Esophagus muscularis mucosa (tissue), 4 donors: Measurements from ENCODE around the gene AUP1. TPM values are rescaled to one million over a fixed set of nuclear protein-coding genes. Genes with fewer than 3 reads are reported as not detected.

Source experiments
- DNase-seq: peaks from one replicate; pipeline ENCODE4 v3.0.0-alpha.2; 2017; ENCODE audit errors: extremely low spot score
- H3K27ac ChIP-seq, 4 donors: fragments of 200-600 bp; sonication (generic); replicated peaks in 1 of 4; 1 replicate in 3 of 4; 2 replicates in 1 of 4; pipeline ENCODE4 v1.5.1; 2016 to 2019; ENCODE audit warnings: mild to moderate bottlenecking in 1 of 4
- H3K27me3 ChIP-seq, 4 donors: fragments of 200-600 bp; sonication (generic); one replicate each; pipeline versions ENCODE4 v1.5.1 to v1.6.0; 2016 to 2019
- H3K36me3 ChIP-seq, 4 donors: fragments of 200-600 bp; sonication (generic); one replicate each; pipeline ENCODE4 v1.5.1; 2016 to 2019
- H3K4me1 ChIP-seq, 4 donors: fragments of 200-600 bp; sonication (generic); one replicate each; pipeline ENCODE4 v1.5.1; 2016 to 2019
- H3K4me3 ChIP-seq, 4 donors: fragments of 200-600 bp; sonication (generic); 1 replicate in 2 of 4; 2 replicates in 2 of 4; pipeline ENCODE4 v1.5.1; 2016 to 2019; ENCODE audit warnings: mild to moderate bottlenecking in 4 of 4, moderate library complexity in 1 of 4
- H3K9me3 ChIP-seq, 4 donors: fragments of 200-600 bp; sonication (generic); 1 replicate in 3 of 4; 2 replicates in 1 of 4; pipeline ENCODE4 v1.5.1; 2016 to 2019
- EP300 ChIP-seq: sonication (generic); formaldehyde crosslinking; IDR thresholded peaks from one replicate; pipeline ENCODE4 v1.6.1; 2017; ENCODE audit warnings: antibody characterized with exemption
- POLR2A ChIP-seq: fragments of 450-650 bp; IDR thresholded peaks from one replicate; pipeline ENCODE4 v1.6.1; 2017; ENCODE audit warnings: antibody characterized with exemption, moderate library complexity, mild to moderate bottlenecking, low read depth
- POLR2AphosphoS5 ChIP-seq, 2 donors: sonication (generic); formaldehyde crosslinking; IDR thresholded peaks; one replicate each; pipeline ENCODE4 v1.6.1; 2017; ENCODE audit warnings: antibody characterized with exemption in 2 of 2
- WGBS: methylation state at CpG from one replicate; pipeline ENCODE4 v1.1.5; 2018; 5-methylcytosine and 5-hydroxymethylcytosine counted together
- intact Hi-C: fragments of 100-400 bp; cut with DNase I; formaldehyde crosslinking; loops from one replicate; pipeline ENCODE4 v1.15.1; 2023
- total RNA-seq, 4 donors: library from RNA; depleted of rRNA; stranded (reverse); fragments of >200 nt; gene quantifications; one replicate each; pipeline versions ENCODE4 v1.1.0 to v1.2.1, GENCODE V29; 2016
- TF ChIP-seq, protein P1 (sequence below), 3 experiments: fragments of 200-600 bp in 2 of 3; fragments of 450-650 bp in 1 of 3; sonication (generic) in 2 of 3; IDR thresholded peaks; one replicate each; pipeline ENCODE4 v1.5.1; 2017 to 2019; ENCODE audit warnings: antibody characterized with exemption in 3 of 3, mild to moderate bottlenecking in 2 of 3, moderate library complexity in 1 of 3

Gene AUP1
- total RNA-seq, 4 donors from 2014 or later, result 83.6 to 95.1 (median 89.6) TPM

DNA sequence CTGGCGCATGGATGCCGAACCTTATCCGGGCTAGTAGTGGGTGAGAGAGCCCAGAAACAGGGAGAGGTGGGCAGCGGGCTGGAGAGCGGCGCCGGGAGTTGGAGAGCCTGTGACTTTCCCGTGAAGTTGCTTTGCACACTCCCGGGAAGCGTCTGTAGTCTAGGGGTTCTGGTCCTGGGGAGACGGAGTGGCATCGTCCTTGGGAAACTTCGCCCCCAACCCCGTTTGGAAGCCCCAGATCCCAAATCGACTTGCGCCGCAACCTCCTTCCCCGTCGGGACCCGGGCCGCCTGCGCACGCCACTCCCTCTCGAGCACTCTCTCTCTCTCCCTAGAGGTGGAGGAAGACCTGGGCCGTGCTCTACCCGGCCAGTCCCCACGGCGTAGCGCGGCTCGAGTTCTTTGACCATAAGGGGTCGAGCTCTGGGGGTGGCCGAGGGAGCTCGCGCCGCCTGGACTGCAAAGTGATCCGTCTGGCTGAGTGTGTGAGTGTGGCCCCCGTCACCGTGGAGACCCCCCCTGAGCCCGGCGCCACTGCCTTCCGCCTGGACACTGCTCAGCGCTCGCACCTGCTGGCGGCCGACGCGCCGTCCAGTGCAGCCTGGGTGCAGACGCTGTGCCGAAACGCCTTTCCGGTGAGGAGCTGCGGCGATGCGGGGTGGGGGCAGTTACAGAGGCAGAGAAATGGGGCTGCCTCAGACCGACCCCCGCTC is 25.5 kb upstream of the AUP1 start:
- Histone ChIP-seq H3K4me3 (peak overlapping the region; percentile 72 to 87 (median 80)), H3K27me3 (peaks cover 0 to 2% (median 0%) of the 10 kb centered on the region in 4 donors), H3K27ac (peak overlapping the region; percentile 90 to 93 (median 92)), H3K36me3 (peaks cover 0 to 11% (median 7%) of the 10 kb centered on the region in 4 donors), H3K4me1 (peaks cover 7 to 41% (median 32%) of the 10 kb centered on the region in 4 donors), H3K9me3 (no peaks in the 10 kb centered on the region)
- intact Hi-C loops, result loop anchor here (1.0 kb wide), 2 partner anchors 26 to 72 kb away; partner anchors contain the start of genes AUP1, HTRA2 and TTC31
- TF ChIP-seq, protein P1, sequence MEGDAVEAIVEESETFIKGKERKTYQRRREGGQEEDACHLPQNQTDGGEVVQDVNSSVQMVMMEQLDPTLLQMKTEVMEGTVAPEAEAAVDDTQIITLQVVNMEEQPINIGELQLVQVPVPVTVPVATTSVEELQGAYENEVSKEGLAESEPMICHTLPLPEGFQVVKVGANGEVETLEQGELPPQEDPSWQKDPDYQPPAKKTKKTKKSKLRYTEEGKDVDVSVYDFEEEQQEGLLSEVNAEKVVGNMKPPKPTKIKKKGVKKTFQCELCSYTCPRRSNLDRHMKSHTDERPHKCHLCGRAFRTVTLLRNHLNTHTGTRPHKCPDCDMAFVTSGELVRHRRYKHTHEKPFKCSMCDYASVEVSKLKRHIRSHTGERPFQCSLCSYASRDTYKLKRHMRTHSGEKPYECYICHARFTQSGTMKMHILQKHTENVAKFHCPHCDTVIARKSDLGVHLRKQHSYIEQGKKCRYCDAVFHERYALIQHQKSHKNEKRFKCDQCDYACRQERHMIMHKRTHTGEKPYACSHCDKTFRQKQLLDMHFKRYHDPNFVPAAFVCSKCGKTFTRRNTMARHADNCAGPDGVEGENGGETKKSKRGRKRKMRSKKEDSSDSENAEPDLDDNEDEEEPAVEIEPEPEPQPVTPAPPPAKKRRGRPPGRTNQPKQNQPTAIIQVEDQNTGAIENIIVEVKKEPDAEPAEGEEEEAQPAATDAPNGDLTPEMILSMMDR (IDR thresholded peaks at IDR 0.05), result no peak
- under 1% methylated on average over 28 of the region's 58 CpGs for WGBS
- no peak for DNase-seq

DNA sequence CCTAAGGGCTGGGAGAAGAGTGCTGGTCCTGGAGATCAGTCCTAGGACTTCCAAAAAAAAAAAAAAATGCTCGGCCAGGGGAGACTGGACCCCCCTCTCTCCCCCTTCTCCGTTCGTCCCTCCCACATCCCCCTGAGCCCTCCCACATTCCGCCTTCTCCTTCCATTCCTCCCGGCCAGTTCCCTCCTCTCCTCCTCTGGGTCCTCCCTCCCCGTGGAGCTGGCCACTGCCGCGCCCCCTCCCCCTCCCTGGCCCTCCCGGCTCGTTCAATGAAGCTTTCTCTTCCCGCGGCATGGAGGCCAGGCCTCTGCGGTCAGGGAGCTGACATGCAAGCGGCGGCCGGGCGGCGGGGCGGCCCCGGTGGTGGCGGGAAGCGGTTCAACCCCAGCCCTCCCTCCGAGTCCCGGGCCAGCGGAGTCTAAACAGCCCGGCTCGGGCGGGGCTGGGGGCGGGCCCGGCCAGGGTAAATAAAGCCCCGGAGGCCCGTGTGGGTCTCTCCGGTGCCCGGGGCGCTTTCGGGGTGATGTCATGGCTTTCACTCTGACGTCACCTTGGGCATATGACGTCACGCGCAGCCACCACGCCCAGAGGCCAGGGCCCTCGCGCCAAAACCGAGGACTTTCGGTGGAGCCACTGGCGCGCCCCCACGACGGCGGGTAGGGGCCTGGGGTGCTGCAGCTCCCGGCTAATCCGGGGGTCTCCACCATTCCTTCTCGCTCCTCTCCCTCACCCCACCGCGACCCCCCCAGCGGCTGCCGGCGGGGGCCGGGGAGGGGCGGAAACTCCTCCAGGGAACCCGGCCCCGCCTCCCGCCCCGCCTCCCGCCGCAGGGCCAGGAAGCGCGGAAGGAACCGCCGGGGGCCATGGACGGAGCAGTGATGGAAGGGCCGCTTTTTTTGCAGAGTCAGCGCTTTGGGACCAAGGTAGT is 24.6 kb upstream of the AUP1 start, which contains the start of the genes DOK1 and LOXL3:
Gene DOK1 (plus strand): TSS at position 829 of the 928 bp plus-strand sequence. CDS start 35 bp downstream, at position 864.
Gene LOXL3 (minus strand): TSS at position 51 of the 928 bp plus-strand sequence. CDS start 1,308 bp downstream, outside the sequence.
- no peak for TF ChIP-seq POLR2A
- peak; percentile 41 to 64 for TF ChIP-seq POLR2AphosphoS5 (IDR thresholded peaks at IDR 0.05)
- Histone ChIP-seq H3K9me3 (no peaks in the 10 kb centered on the region), H3K4me1 (peaks cover 14 to 49% (median 40%) of the 10 kb centered on the region in 4 donors), H3K4me3 (peak within 1 kb of the TSS; percentile 72 to 87 (median 80)), H3K27me3 (no peaks in the 10 kb centered on the region), H3K27ac (peak within 1 kb of the TSS; percentile 90 to 93 (median 92)), H3K36me3 (peaks cover 0 to 11% (median 7%) of the 10 kb centered on the region in 4 donors)
- WGBS, result 3% methylated on average over 15 of the region's 73 CpGs
- intact Hi-C loops, result loop anchor here (1.0 kb wide), 2 partner anchors 25 to 71 kb away; partner anchors contain the start of genes AUP1, HTRA2 and TTC31
- peak; percentile 95 for DNase-seq

DNA sequence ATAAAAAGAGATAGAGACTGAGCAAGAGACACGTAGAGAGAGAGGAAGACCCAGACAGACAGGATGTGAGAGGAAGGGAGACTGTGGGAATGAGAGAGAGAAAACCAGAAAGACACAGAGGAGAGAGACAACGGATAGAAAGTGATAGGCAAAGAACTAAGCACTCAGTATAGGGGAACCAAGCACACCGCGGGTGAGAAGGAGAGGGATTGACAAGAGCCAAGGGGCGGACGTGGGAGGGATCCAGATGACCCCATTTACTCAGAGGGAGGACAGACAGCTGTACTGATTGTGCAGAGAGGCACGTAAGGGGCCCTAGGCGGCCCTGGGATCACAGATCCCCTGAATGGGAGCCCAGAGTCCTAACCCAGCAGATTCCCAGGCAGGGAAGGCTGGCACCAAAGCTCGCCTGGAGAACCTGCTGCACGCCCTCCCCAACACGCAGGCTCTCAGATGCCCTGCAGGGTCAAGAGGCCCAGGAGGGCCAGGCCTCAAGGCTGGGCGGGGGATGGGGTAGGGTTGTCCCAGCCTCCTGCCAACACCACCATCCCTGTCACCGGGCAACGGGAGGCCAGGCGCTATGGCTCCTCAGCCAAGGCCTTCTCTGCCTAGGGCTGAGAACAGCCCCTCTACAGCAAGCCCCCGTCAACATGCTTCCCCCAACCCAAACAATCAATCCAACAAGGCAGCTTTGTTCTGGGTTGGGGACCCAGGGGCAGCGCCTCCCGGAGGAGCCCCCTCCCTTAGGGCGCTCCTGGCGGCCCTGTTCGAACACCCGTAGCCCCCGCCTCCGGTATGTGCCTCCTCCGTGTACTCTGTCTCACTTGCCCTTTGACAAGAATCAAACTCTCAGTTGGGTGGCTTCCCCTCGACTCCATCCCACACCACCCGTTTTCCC is 23.7 kb upstream of the AUP1 start:
- Histone ChIP-seq H3K27me3 (no peaks in the 10 kb centered on the region), H3K4me1 (peaks cover 19 to 57% (median 50%) of the 10 kb centered on the region in 4 donors), H3K9me3 (no peaks in the 10 kb centered on the region), H3K36me3 (peaks cover 0 to 11% (median 7%) of the 10 kb centered on the region in 4 donors), H3K27ac (peak overlapping the region; percentile 90 to 93 (median 92)), H3K4me3 (peak overlapping the region; percentile 72 to 87 (median 80))
- TF ChIP-seq, protein P1 (IDR thresholded peaks at IDR 0.05), result no peak
- no peak for TF ChIP-seq POLR2AphosphoS5 (IDR thresholded peaks at IDR 0.05)
- no peak for TF ChIP-seq EP300
- no peak for TF ChIP-seq POLR2A
- intact Hi-C loops, result no loop called here
- DNase-seq, result no peak
- 48% methylated on average over 21 of the region's 27 CpGs for WGBS

DNA sequence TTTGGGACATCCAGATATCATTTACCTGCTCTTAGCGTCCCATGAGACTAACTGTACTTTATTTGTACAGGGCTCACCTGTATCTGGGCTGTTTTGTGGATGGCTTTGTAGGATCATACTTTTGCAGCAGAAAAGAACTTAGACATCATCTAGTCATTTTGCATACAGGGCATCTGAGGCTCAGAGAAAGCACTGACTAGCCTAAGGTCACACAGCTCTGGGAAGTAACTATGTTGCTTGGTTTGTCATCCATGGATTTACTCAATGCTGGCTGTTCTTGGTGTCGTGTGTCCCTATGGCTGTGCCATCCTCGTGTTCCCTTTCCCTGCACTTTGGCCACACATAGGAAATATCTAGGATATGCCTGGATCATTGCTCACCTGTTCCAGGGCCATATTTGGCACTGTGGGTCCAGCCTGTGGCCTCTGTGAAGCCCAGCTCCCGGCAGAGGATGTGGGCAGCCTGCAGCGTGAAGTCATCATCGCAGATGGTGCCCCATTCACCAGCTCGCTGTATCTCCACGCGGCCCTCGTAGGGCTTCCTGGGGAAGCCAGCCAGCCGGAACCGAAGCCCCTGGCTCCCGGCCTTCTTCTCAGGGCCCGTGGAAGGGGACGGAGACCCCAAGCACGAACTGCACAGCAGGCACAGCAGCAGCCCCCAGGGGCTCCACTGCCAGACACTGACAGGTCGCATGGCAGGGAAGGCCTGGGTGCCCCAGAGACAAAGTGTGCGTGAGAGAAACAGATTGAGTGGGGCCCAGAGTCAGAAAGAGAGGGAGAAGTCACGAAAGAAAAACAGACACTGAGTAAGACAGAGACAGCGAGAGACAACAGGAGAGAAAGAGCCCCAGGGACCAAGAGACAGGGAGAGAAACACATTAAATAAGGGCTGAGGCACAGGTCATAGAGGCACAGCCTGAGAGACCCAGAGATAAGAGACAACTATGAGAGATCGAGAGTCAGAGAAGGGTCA is 22.7 kb upstream of the AUP1 start:
- H3K27ac ChIP-seq, result peak overlapping the region; percentile 90 to 93 (median 92)
- 88% methylated on average over 21 of the region's 21 CpGs for WGBS
- peak overlapping the region in 1 of 4 donors; percentile 78 for H3K4me3 ChIP-seq

More for the DNA sequence above, 22.7 kb upstream of the AUP1 start:
- Histone ChIP-seq H3K9me3 (no peaks in the 10 kb centered on the region), H3K4me1 (peaks cover 19 to 60% (median 52%) of the 10 kb centered on the region in 4 donors), H3K27me3 (no peaks in the 10 kb centered on the region), H3K36me3 (peaks cover 0 to 11% (median 7%) of the 10 kb centered on the region in 4 donors)
- intact Hi-C loops, result no loop called here
- TF ChIP-seq POLR2AphosphoS5 (IDR thresholded peaks at IDR 0.05) (no peak), POLR2A (no peak), EP300 (no peak)
- TF ChIP-seq, protein P1 (IDR thresholded peaks at IDR 0.05), result no peak
- DNase-seq, result no peak
